A172 (cell line): ENCODE measurements around the gene TXNIP. TPM values are rescaled to one million over a fixed set of nuclear protein-coding genes. Genes with fewer than 3 reads are reported as not detected.

Experiments
- total RNA-seq: library from RNA; depleted of rRNA; stranded (reverse); fragments of >200 nt; shearing (Covaris generic); gene quantifications from 2 replicates; pipeline ENCODE4 v1.2.3, GENCODE V29; 2014; rRNA removed

The TXNIP gene
- total RNA-seq, 1 experiment from 2014 or later, result 14.4 TPM

Other genes with a start within 250 kb of the TXNIP start
- gene RNF115, start 172.5 kb downstream of the TXNIP start, total RNA-seq, result 19.9 and 23.1 TPM in 2 replicates
- gene POLR3C, start 172.4 kb downstream of the TXNIP start, total RNA-seq, result 50.4 and 63.0 TPM in 2 replicates
- 2.7 and 8.2 TPM in 2 replicates for gene NUDT17, start 150.9 kb downstream of the TXNIP start, total RNA-seq
- 13.3 and 18.3 TPM in 2 replicates for gene PIAS3, start 137.5 kb downstream of the TXNIP start, total RNA-seq
- not detected in 2 replicates for gene ANKRD35, start 110.7 kb downstream of the TXNIP start, total RNA-seq
- 0.36 and 0.67 TPM in 2 replicates for gene ITGA10, start 86.5 kb downstream of the TXNIP start, total RNA-seq
- 40.8 and 41.8 TPM in 2 replicates for gene PEX11B, start 77.9 kb downstream of the TXNIP start, total RNA-seq
- gene RBM8A, start 69.1 kb downstream of the TXNIP start, total RNA-seq, result 461 and 485 TPM in 2 replicates
- 33.9 and 34.6 TPM in 2 replicates for gene LIX1L, start 38.6 kb downstream of the TXNIP start, total RNA-seq
- 2.4 and 2.5 TPM in 2 replicates for gene ANKRD34A, start 32.0 kb downstream of the TXNIP start, total RNA-seq
- 21.0 and 24.0 TPM in 2 replicates for gene POLR3GL, start 31.9 kb downstream of the TXNIP start, total RNA-seq
- gene HJV, start 25.2 kb upstream of the TXNIP start, total RNA-seq, result not detected in 2 replicates
- gene NBPF10, start 148.2 kb upstream of the TXNIP start, total RNA-seq, result 0.62 and 2.0 TPM in 2 replicates
- 20.8 and 22.8 TPM in 2 replicates for gene NOTCH2NLA, start 232.4 kb upstream of the TXNIP start, total RNA-seq